Brain pericyte (primary cell): ENCODE data around the gene BRD1.
"Not testable (repeated sequence)": the region's sequence is repeated elsewhere in the genome, so short reads cannot be mapped to it uniquely, and the experiment has no call there.

Source experiments
- DNase-seq: peaks from one replicate; pipeline ENCODE4 v3.0.0-alpha.2; 2012; ENCODE audit warnings: low read depth, low spot score

Gene BRD1

DNA sequence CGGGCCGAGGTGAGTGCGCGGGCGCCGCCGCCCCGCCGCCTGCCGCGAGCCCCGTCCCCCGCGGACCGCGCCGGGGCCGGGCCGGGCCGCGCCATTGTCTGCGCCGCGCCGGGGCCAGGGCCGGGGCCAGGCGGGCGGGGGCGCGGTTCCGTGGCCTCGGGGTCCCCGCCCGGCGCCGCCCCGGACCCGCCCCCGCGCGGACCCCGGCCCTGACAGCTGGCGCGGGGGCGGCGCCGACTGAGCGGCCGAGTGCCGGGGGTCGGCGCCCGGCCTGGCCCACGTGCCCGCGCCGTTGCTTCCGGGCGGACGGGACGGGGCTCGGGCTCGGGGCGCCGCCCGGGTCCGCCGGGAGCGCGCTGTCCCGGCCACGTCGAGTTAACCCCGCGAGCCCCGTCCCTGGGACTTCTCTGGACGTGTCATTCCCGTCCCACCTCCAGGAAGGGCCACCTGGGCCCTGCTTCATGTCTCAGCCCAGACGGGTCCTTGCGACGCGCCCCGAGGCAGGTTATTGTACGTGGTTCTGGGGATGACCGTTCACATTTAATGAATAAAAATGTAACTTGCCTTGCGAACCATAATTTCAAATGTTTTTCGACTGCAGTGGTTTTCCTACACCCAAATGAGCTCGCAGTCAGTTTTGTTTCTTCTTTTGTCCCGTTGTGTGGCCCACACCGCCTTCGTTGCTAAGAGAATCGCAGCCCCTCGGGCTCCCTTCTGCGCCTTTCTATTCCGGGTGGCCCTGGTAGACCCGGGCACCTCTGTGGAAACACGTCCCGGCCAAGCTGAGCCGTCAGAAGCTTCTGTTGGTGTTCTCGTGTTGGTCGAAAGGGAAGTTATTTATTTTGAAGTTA lies 26.5 kb upstream of the BRD1 start:
- DNase-seq = no peak

DNA sequence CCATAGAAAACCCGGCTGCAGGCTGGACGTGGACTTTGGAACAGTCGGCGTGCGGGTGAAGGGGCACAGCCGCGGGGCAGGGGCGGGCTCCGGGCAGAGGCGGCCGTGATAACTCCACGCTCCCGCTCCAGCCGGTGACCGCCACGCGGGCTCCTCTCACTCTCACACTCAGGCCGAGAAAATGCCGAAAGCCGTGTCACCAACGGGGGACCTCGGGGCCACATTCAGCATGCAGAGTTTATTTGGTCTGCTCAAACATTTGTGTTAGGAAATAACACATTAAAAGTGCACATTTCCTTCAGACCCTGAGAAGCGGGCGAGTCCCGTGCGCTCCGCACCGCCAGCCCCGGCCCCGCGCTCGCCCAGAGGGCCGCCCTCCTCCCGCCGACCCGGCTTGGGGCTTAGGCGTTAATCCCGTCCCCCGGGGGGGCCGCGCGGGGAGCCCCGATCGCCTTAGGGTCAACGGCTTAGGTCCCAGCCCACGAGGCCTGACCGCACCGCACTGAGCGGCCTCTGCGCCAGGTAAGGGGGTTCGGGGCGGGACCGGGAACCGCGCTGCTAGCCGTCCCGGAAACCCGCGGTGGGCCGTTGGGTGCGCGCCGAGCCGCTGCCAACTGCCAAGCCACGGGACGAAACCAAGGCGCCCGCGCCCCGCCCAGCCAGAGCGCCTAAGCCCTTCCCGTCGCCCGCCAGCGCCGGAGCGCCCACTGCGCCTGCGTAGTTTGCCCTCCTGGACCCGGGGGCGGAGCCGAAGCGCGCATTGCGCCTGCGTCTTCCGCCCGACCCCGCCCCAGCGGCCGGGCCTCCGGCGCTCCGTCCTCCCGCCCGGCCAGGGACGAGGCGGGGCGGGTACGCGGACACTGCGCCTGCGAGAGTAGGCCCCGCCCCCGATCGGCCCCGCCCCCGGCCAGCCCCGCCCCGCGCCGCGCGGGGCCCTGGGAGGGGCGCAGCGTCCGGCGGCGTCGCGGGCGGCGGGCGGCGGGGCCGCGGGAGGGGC lies 25.5 kb upstream of the BRD1 start, which contains the start of gene ZBED4:
TSS of gene ZBED4 (plus strand) at position 947 of the 997 bp plus-strand sequence. CDS start 29,819 bp downstream, outside the sequence.
- peak; percentile 88 for DNase-seq

- DNase-seq = not testable (repeated sequence)
These were observed 24.9 kb upstream of the BRD1 start for GRCh38 chr22:49852568-49852897.

DNA sequence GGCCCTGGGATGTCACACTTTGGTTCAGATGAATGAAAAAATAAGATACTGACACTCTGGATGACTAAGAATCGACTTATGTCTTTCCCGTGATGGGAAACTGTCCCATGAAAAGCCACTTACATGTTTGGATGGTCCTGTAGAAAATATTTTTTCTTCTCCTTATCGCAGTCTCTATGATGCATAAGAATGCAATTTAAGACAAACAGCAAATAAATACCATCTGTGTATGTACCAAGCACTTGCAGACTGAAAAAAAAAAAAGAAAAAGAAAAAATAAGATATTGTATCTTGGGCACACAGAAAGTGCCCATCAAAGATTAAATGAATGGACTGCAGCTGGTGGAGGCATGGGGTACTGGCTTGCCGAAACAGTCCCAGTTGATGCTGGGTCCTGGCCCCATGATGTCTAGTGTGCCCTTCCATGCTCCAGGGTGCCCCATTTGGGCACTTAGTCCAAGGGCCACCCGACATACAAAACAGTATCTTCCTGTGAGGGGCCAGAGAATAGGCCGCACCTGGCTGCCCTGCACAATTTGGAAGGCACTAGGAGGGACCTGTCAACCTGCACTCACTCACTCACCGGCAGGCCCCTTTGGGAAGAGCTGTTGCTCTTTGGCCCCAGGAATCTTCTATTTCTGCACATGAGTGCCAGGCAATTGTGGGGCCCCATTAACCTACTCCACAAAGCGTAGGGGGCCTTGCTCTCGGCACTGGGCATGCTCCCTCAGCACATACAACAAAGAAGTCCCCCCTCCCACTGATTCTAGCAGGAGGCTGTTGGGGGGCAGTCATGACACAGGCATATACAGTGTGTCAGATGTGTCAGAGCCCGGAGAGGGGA lies 23.5 kb upstream of the BRD1 start:
- no peak for DNase-seq

DNA sequence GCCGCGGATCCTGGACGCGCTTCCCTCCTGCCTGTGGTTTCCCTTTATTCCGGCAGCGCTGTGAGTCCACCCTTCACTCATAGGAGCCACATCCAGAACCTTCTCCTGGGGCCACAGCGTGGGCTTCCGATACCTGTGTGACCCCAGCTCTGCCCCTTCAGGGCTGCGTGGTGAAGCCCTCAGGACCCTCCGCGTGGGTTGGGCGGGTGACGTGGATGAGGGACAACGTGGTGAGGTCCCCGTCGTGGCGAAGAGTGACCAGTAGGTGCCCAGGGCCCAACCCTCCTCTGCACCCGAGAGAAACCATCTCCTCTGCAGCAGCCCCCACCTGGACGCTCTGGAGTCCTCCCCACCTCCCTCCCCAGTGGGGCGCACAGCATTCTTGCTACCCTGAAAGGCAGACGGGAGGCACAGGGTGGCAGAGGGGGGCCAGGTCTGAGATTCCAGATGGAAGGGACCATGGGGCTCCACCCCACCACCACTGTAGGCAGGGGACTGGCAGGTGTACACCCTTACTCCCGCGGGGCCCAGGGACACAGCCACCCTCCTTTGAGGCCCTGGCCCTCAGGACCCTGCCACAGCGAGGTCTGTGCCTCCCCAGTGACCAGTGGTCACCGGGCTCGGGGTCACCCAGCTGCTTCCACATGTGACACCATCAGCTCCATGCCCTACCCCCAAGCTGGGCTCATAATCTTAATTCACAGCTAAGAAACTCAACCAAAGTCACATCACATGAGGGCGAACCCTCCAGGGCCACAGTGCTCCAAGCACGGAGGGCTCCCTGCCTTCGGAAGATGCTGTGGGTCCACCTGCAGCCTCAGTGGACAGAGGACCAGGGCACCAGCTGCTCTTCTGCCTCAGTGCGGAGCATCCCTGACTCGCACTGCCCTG lies 22.6 kb upstream of the BRD1 start:
- DNase-seq = no peak

DNA sequence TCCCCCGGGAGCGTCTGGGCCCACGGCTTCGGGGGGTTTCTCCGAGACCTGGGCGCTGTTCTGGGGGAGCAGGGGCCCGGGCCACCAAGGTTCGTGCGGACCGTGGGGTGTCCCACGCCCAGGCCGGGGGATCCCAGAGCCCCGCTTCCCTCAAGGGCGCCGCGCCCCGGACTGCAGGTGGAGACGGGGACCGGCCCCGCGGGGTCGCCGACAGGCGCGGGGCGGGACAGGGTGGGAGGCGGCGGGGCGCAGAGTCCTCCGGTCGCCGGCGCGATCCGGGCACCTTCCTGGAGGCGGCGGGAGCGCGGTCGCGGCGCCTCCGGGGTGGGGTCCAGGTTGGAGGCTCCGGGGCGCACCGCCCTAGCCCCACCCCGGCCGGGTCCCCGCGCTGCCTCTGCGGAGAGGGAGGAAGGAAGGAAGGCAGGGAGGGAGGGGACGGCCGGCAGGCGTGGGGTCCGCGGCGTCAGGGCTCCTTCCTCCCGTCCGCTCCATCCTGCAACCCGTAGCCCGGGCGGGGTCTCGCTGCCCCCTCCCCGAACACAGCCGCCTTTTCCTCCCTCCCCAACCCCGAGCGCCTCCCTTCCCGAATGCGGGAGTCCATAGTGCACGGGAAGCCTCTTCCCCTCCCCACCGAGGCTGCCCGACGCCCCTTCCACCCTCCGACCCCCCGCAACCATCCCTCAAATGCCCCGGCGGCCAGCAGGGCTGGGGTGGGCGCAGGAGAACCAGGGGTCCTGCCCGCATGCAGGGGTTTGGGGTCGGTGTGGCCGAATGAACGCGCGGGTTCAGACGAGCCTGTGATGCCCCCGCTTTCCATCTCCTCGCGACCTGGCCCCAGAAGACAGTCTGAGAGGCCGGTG lies 21.7 kb upstream of the BRD1 start:
- DNase-seq = no peak

- DNase-seq = no peak
These were observed 21.1 kb upstream of the BRD1 start for GRCh38 chr22:49848690-49849160.

GRCh38 chr22:49847751-49848689 lies 20.3 kb upstream of the BRD1 start:
- no peak for DNase-seq

DNA sequence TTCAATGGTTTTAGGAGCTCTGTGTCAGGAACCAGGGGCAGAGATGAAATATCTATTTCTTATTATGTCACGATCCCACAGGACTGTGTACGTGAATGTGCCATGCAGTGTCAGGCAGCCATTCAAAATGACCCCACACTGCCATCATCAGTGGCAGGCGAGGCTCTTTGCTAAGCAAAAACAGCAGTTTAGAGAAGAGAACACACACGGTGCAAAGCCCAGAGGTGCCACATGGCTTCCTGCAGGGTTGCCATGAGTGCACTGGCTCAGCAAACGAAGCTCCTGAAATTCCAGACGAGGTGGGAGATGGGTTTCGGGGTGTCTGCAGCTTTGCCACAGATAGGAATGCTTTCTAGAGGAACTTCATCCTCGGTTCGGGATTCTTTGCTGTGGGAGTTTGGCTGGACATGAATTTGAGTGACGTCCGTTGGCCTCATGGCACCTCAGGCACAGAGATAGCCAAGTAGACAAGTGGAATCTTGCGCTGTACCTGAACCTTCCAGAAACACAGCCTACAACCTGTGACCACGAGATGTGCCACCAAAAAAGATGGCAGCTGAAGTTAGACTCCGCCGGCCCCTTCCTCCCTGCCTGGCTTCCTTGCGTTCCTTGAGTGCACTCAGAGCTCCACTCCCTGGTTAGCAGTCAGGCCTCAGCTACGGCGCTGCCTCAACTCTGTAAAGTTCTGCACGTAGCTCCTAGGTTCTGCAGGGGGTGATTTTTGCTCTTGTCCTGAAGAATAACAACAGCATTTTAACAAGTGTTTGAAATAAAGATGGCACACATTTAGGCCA lies 18.2 kb upstream of the BRD1 start:
- DNase-seq = no peak

- no peak for DNase-seq
These were observed 17.6 kb upstream of the BRD1 start for GRCh38 chr22:49845241-49845640.

DNA sequence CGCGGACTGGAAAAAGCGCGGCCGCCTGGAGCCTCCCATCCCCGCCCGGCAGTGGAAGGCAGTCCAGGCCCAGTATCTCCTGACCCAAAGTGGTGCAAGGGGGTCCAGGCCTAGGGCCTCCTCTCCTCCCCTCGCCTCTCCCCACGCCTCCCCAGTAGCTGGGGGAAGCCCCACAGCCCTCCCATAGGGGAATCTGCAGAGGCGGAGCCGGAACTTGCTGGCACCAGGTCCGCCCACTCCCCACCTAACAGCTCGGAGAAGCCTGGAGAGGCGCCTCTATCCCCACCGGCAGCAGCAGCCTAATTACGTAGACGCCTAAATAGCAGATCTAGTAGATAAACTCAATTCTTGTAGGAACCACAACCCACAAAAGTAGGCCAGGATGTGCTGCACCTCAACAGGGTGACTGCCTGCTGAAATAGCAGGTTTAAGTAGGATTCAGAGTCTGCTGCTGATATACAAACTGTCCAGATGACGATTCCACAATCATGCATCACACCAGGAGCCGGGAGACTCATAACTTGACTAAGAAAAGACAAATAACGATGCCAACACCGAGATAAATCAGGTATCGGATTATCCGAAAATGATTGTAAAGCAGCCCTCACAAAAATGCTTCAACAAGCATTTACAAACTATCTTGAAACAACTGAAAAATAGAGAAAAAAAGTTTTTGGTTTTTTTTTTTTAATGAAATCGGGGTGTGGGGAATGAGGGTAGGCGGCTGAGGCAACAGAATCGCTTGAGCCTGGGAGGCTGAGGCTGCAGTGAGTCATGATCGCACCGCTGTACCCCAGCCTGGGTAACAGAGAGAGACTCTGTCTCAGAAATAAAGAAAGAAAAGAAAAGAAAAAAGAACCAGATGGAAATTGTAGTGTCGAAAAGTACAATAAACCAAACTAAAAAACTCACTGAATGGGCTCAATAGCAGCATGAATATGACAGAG lies 11.4 kb upstream of the BRD1 start:
- no peak for DNase-seq

GRCh38 chr22:49833340-49834007 lies 5.8 kb upstream of the BRD1 start:
- DNase-seq = no peak

- no peak for DNase-seq
These were observed 1.6 kb upstream of the BRD1 start for GRCh38 chr22:49829044-49829853.

DNA sequence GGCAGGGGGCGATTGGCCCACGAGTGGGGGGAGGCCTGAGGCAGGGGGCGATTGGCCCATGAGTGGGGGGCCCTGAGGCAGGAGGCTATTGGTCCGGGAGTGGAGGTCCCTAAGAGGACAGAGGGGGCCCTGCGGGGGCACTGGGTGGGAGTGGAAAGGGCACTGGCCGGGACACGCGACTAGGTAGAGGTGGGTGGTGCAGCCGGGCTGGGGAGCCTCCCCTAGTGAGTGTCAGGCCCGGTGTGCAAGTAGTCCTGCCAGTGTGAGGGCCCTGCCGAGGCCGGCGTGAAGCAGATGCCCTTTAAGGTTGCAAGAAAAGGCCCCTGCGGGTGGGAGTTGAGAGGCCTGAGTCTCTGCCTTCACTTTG lies 909 bp upstream of the BRD1 start:
- DNase-seq = no peak

DNA sequence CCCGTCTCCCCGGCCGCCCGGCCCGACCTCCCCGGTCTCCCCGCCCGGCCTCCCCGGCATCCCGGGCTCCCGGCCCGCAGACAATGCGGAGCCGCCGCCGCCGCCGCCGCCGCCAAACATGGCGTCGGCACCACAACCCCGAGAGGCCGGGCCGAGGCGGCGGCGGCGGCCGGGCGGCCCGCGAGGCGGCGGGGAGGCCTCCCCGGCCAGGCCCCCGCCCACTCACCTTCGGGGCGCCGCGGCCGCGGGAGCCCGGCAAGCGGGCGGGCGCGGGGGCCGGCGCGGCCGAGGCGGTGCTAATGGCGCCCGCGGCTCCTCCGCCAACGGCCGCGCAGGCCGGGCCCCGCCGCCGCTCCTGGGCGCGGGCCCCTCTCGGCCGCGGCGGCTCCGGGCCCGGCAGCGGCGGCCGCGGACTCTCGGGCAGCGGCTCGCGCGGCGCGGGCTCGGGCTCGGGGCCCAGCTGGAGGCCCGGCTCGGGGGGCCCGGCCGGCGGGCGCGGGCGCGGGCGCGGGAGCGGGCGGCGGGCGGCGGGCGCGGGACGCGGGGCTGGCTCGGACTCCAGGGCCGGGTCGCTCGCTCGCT lies 311 bp downstream of the BRD1 start:
- DNase-seq = no peak
